HL-60 (cell line): ENCODE results near the gene RAB26.

Experiments used
- DNase-seq, 2 experiments: peaks; one replicate each; pipeline ENCODE4 v3.0.0-alpha.2; 2010 to 2020; ENCODE audit warnings: low read depth in 1 of 2, low spot score in 1 of 2
- H3K27ac ChIP-seq: fragments of 250-450 bp; sonication (Bioruptor Pico); replicated peaks from 2 replicates; pipeline ENCODE4 v1.5.1; 2020; ENCODE audit warnings: mild to moderate bottlenecking, moderate library complexity
- H3K27me3 ChIP-seq: fragments of 250-450 bp; sonication (Bioruptor Pico); 2 replicates; pipeline ENCODE4 v1.5.1; 2021; ENCODE audit warnings: mild to moderate bottlenecking, moderate library complexity; ENCODE audit not compliant: insufficient read depth, poor library complexity, severe bottlenecking
- H3K4me3 ChIP-seq: replicated peaks from 2 replicates; pipeline ENCODE4 v1.5.1; 2011; ENCODE audit warnings: mild to moderate bottlenecking, control low read depth, low read length; ENCODE audit not compliant: insufficient read depth
- GABPA ChIP-seq: IDR thresholded peaks from 2 replicates; pipeline ENCODE4 v1.6.1; 2012; ENCODE audit warnings: low read depth
- POLR2AphosphoS5 ChIP-seq: IDR thresholded peaks from 2 replicates; pipeline ENCODE4 v1.6.1; 2012; ENCODE audit warnings: low read depth
- SPI1 ChIP-seq: IDR thresholded peaks from 2 replicates; pipeline ENCODE4 v1.6.1; 2012; ENCODE audit warnings: low read depth, mild to moderate bottlenecking, borderline replicate concordance
- TF ChIP-seq, protein P1 (sequence below): IDR thresholded peaks from one replicate; pipeline ENCODE4 v1.5.1; 2011; ENCODE audit warnings: low read length, control low read depth, inconsistent platforms; ENCODE audit not compliant: insufficient read depth
- TF ChIP-seq, protein P2 (sequence below): IDR thresholded peaks from 2 replicates; pipeline ENCODE4 v1.6.1; 2012; ENCODE audit warnings: low read depth; ENCODE audit not compliant: insufficient replicate concordance

RAB26 gene

DNA sequence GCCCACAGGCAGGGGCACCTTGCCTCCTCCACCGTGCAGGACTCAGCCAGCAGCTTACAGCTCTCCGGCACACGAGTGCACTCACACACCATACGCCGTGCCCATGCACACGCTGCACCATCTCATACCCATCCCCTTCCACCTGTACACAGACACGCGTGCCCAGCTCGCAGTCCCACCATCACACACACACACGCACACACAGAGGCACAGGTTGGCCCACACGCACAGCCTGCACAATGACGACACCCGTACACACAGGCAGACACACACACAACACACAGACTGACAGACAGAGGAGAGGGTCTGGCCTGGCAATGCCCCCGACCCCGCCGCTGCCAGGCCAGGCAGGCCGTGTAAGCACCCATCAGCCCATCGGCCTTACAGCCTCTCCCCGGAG, 35.9 kb downstream of the RAB26 start:
- H3K4me3 ChIP-seq = no peak overlapping the region
- H3K27me3 ChIP-seq = peaks cover 3% of the 10 kb centered on the region
- H3K27ac ChIP-seq = no peak overlapping the region
- DNase-seq = no peak
- TF ChIP-seq POLR2AphosphoS5 = no peak
- TF ChIP-seq, protein P1, sequence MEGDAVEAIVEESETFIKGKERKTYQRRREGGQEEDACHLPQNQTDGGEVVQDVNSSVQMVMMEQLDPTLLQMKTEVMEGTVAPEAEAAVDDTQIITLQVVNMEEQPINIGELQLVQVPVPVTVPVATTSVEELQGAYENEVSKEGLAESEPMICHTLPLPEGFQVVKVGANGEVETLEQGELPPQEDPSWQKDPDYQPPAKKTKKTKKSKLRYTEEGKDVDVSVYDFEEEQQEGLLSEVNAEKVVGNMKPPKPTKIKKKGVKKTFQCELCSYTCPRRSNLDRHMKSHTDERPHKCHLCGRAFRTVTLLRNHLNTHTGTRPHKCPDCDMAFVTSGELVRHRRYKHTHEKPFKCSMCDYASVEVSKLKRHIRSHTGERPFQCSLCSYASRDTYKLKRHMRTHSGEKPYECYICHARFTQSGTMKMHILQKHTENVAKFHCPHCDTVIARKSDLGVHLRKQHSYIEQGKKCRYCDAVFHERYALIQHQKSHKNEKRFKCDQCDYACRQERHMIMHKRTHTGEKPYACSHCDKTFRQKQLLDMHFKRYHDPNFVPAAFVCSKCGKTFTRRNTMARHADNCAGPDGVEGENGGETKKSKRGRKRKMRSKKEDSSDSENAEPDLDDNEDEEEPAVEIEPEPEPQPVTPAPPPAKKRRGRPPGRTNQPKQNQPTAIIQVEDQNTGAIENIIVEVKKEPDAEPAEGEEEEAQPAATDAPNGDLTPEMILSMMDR = no peak

DNA sequence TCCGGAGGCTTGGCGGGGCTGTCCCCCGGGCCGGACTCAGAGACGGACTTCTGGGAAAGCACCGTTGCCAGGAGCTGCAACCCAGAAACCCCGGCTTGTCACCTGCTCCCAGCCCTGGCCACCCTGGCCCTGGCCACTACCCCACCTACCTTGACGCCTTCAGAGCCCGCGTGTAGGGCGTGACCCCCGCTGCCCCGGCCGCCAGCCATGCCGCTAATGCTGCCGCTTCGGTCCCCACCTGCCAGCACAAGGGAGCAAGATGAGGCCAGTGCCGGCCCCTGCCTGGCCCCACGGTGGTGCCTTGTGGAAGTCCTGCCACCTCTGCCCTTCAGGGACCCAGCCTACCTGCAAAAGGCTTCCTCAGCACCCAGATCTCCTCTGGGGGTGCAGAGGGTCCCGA, 36.5 kb downstream of the RAB26 start:
- H3K27ac ChIP-seq = no peak overlapping the region
- no peak overlapping the region for H3K4me3 ChIP-seq
- no peak for DNase-seq
- peaks cover 3% of the 10 kb centered on the region for H3K27me3 ChIP-seq
- TF ChIP-seq POLR2AphosphoS5 = no peak
- no peak for TF ChIP-seq SPI1
- TF ChIP-seq GABPA = no peak
- TF ChIP-seq, protein P2, sequence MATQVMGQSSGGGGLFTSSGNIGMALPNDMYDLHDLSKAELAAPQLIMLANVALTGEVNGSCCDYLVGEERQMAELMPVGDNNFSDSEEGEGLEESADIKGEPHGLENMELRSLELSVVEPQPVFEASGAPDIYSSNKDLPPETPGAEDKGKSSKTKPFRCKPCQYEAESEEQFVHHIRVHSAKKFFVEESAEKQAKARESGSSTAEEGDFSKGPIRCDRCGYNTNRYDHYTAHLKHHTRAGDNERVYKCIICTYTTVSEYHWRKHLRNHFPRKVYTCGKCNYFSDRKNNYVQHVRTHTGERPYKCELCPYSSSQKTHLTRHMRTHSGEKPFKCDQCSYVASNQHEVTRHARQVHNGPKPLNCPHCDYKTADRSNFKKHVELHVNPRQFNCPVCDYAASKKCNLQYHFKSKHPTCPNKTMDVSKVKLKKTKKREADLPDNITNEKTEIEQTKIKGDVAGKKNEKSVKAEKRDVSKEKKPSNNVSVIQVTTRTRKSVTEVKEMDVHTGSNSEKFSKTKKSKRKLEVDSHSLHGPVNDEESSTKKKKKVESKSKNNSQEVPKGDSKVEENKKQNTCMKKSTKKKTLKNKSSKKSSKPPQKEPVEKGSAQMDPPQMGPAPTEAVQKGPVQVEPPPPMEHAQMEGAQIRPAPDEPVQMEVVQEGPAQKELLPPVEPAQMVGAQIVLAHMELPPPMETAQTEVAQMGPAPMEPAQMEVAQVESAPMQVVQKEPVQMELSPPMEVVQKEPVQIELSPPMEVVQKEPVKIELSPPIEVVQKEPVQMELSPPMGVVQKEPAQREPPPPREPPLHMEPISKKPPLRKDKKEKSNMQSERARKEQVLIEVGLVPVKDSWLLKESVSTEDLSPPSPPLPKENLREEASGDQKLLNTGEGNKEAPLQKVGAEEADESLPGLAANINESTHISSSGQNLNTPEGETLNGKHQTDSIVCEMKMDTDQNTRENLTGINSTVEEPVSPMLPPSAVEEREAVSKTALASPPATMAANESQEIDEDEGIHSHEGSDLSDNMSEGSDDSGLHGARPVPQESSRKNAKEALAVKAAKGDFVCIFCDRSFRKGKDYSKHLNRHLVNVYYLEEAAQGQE = no peak
- TF ChIP-seq, protein P1 = no peak

DNA sequence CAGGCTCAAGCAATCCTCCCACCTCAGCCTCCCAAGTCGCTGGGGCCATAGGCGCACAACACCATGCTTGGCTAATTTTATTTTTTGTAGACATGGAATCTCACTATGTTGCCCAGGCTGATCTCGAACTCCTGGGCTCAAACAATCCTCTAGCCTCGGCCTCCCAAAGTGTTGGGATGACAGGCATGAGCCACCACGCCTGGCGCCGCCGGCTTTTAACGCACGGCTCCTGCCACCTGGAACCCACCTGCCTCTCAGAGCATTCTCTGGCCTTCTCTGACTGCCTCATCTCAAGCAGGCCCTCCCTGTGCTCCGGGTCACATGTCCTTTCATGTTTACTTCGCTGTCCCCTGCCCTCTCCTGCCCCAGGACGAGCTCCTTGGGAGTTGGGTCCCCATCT, 37.6 kb downstream of the RAB26 start:
- H3K27ac ChIP-seq = no peak overlapping the region
- no peak for DNase-seq
- no peak overlapping the region for H3K4me3 ChIP-seq
- TF ChIP-seq GABPA = no peak
- TF ChIP-seq, protein P1 = no peak
- TF ChIP-seq, protein P2 = no peak
- TF ChIP-seq POLR2AphosphoS5 = no peak
- no peak for TF ChIP-seq SPI1
- peaks cover 3% of the 10 kb centered on the region for H3K27me3 ChIP-seq

DNA sequence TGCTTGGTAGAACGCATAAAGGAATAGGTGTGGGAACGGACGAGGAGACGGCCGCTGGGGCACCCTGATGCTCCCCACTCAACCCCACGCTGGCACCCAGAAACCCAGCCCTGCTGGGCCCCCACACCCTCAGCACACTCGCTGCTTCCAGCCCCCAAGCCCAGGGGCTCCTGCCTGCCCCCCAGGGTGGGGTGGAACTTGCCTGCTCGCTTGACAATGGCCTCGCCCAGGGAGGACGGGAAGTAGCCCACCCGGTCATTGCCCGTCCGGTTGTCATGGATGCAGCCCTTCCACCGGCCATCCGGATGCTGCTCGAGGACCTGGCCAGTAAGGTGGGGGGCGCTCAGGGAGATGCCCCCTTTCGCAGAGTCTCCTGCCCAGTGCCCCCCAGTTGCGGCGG, 38.1 kb downstream of the RAB26 start:
- H3K4me3 ChIP-seq = no peak overlapping the region
- DNase-seq = no peak
- H3K27ac ChIP-seq = no peak overlapping the region
- TF ChIP-seq SPI1 = no peak
- no peak for TF ChIP-seq POLR2AphosphoS5
- TF ChIP-seq, protein P2 = no peak
- TF ChIP-seq, protein P1 = no peak
- no peak for TF ChIP-seq GABPA
- H3K27me3 ChIP-seq = peaks cover 3% of the 10 kb centered on the region
